Fibroblast of lung (primary cell): ENCODE results near the gene ZNF175.

Experiments used
- CTCF ChIP-seq, 2 donors: IDR thresholded peaks in 1 of 2; conservative IDR thresholded peaks in 1 of 2; 1 replicate in 1 of 2; 2 replicates in 1 of 2; pipeline ENCODE4 v1.5.1; 2011 to 2012; ENCODE audit warnings: low read length in 2 of 2, control low read depth in 1 of 2, inconsistent platforms in 1 of 2, low read depth in 1 of 2, mild to moderate bottlenecking in 1 of 2
- EZH2 ChIP-seq: IDR thresholded peaks from 2 replicates; pipeline ENCODE4 v1.5.1; 2012; ENCODE audit warnings: low read length, control low read depth, mild to moderate bottlenecking; ENCODE audit errors: missing control alignments

- TF ChIP-seq EZH2: no peak
- TF ChIP-seq CTCF (conservative IDR thresholded peaks at IDR 0.05 in 1 of 2, IDR thresholded peaks at IDR 0.05 in 1 of 2; ENCODE audit: low read depth in 1 of 2, low read length in 2 of 2): no peak
Measured at GRCh38 chr19:51567583-51567982, 3.5 kb upstream of the ZNF175 start.
